ENCODE data around the gene MED23. TPM values are rescaled to one million over a fixed set of nuclear protein-coding genes. Genes with fewer than 3 reads are reported as not detected.

The MED23 gene
- total and polyA plus RNA-seq, 7 experiments from 2014 or later = 11.1 to 59.1 (median 50.1) TPM

DNA sequence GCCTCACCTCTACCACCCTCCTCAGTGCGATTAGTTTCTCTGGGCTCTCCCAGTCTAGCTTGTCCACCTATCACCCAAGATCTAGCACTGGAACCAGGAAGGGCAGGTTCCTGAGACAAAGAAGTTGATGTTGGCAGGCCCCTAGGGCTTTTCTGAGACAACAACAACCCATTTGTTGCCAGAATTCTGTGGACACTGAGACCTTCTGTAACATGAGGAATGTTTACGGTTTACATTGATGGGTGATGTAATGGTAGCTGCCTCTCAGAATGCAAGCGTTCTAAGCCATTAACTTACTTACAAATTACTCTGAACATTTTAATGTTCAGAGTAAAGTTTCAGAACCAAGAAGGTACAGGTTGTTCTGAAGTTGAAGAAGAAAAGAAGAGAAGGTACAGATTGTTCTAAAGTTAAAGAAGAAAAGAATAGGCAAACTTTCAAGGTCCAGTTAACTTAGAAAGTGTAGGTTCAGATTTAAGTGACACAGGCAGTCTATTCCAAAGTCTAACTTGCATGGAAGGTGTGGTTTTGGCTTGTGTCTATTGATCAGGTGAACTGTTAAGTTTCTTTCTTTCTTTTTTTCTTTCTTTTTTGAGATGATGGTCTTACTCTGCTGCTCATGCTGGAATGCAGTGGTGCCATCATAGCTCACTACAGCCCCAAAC is 3.7 kb upstream of the MED23 start:
- H3K4me3 Mint-ChIP-seq = peak overlapping the region in 1 of 10 donors; percentile 29
- no peaks in the 10 kb centered on the region for H3K27me3 ChIP-seq (ENCODE audit: control insufficient read depth in 2 of 2, insufficient read depth in 2 of 2, low read length in 2 of 2)
- intact Hi-C loops (cut with micrococcal nuclease) = no loop called here

DNA sequence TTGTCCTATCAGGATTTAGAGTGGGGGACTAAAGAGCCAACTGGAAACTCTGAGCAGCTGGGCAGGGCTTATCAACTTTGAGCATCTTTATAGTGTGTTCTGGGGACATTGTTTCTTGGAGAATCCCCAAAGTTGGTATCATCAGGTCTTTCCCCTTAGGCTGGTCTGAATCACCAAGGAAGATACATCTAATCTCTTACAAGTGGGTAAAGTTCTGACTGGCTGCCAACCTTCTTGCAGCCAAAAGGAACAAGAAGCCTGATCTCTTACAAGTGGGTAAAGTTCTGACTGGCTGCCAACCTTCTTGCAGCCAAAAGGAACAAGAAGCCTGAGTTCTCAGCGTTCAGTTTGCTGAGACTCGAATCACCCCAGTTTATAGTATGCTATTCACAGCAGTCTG is 1.6 kb upstream of the MED23 start:
- no peaks in the 10 kb centered on the region for H3K27me3 ChIP-seq (ENCODE audit: control insufficient read depth in 2 of 2, insufficient read depth in 2 of 2, low read length in 2 of 2)
- ChIA-PET POLR2A (interaction anchor here (1.6 kb wide), 1 partner anchor 97 kb away, joined by 5 read pairs; no protein-coding TSS in a partner anchor), CTCF (interaction anchor here (1.4 to 3.9 kb wide), 2 partner anchors 110 to 744 kb away, joined by 10 to 29 read pairs; no protein-coding TSS in a partner anchor)
- intact Hi-C loops (cut with micrococcal nuclease) = loop anchor here (2.0 to 5.0 kb wide), 12 partner anchors 111 to 1882 kb away; partner anchors contain the start of genes AKAP7 (in 1 of the 2), EPB41L2 (in 1 of the 2), L3MBTL3 (in 1 of the 2) and RPS12 (in 1 of the 2)
- Mint-ChIP-seq H3K9me3 (no peaks in the 10 kb centered on the region), H3K27me3 (peaks cover 0 to 5% (median 0%) of the 10 kb centered on the region in 5 donors), H3K4me3 (peak overlapping the region in 6 of 10 donors; percentile 95 to 99 (median 98)), H3K27ac (peak overlapping the region in 7 of 9 donors; percentile 5 to 95 (median 93)), H3K4me1 (peaks cover 16 to 49% (median 42%) of the 10 kb centered on the region in 7 donors), H3K36me3 (peaks cover 0 to 6% (median 2%) of the 10 kb centered on the region in 5 donors)
- H3K27ac ChIP-seq (ENCODE audit: low read depth, low read length) = no peak overlapping the region
- H3K36me3 ChIP-seq (ENCODE audit: control insufficient read depth in 2 of 3, insufficient read depth in 3 of 3, low read length in 3 of 3) = peaks cover 0 to 10% (median 2%) of the 10 kb centered on the region in 3 experiments
- peaks cover 16 to 18% of the 10 kb centered on the region in 2 donors for H3K4me1 ChIP-seq (ENCODE audit: control insufficient read depth in 2 of 2, insufficient read depth in 2 of 2, low read length in 2 of 2)
- DNase-seq (no peak), ATAC-seq (no peak)
- no peaks in the 10 kb centered on the region for H3K9me3 ChIP-seq (ENCODE audit: control insufficient read depth in 2 of 3, low read length in 3 of 3)
- no peak overlapping the region for H3K4me3 ChIP-seq (ENCODE audit: low read length)

More for the DNA sequence above, 3.7 kb upstream of the MED23 start:
- peaks cover 11 to 15% of the 10 kb centered on the region in 2 donors for H3K4me1 ChIP-seq (ENCODE audit: control insufficient read depth in 2 of 2, insufficient read depth in 2 of 2, low read length in 2 of 2)
- POLR2A ChIA-PET = no interaction called here
- Mint-ChIP-seq H3K9me3 (no peaks in the 10 kb centered on the region), H3K36me3 (peaks cover 0 to 4% (median 0%) of the 10 kb centered on the region in 5 donors), H3K27me3 (peaks cover 0 to 5% (median 0%) of the 10 kb centered on the region in 5 donors), H3K4me1 (peaks cover 14 to 39% (median 34%) of the 10 kb centered on the region in 7 donors), H3K27ac (peak overlapping the region in 2 of 9 donors; percentile 34 to 36)
- no peaks in the 10 kb centered on the region for H3K9me3 ChIP-seq (ENCODE audit: control insufficient read depth in 2 of 3, low read length in 3 of 3)
- DNase-seq (no peak), ATAC-seq (no peak)
- H3K36me3 ChIP-seq (ENCODE audit: control insufficient read depth in 2 of 3, insufficient read depth in 3 of 3, low read length in 3 of 3) = peaks cover 0 to 4% (median 0%) of the 10 kb centered on the region in 3 experiments
- CTCF ChIA-PET = interaction anchor here (0.6 to 1.3 kb wide), 4 partner anchors 98 to 576 kb away, joined by 3 to 4 read pairs (median 3); no protein-coding TSS in a partner anchor
- H3K4me3 ChIP-seq (ENCODE audit: low read length) = no peak overlapping the region
- no peak overlapping the region for H3K27ac ChIP-seq (ENCODE audit: low read depth, low read length)

DNA sequence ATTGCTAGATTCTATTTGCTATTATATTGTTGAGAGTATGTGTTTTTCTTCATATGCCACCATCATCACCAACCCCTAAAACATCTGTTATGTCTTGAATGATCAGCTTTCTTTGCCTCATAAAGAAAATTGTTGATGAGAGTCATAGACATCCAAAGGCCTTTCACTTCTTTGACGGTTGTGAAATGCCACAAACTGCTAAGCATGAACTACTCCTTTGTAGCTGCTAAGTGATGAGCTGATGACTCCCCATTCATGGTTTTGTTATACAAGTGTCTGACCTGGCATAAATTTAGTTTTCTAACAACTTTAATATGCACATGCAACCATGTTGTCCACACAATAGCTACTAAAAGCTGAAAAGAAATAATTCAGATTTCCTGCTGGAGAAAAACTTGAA is 684 bp upstream of the MED23 start:
- no peaks in the 10 kb centered on the region for H3K9me3 Mint-ChIP-seq
- peak overlapping the region; percentile 68 to 95 (median 94) for H3K27ac Mint-ChIP-seq
- H3K36me3 ChIP-seq (ENCODE audit: control insufficient read depth in 2 of 3, insufficient read depth in 3 of 3, low read length in 3 of 3) = peaks cover 3 to 18% (median 10%) of the 10 kb centered on the region in 3 experiments
- peaks cover 0 to 9% (median 2%) of the 10 kb centered on the region in 5 donors for H3K36me3 Mint-ChIP-seq
- peak overlapping the region; percentile 75 for H3K27ac ChIP-seq (ENCODE audit: low read depth, low read length)
- H3K4me3 Mint-ChIP-seq = peak overlapping the region; percentile 95 to 100 (median 98)
- ChIA-PET POLR2A (interaction anchor here (1.1 to 1.9 kb wide), 5 partner anchors 10 to 453 kb away, joined by 3 to 10 read pairs (median 5); no protein-coding TSS in a partner anchor), CTCF (interaction anchor here (0.8 to 3.9 kb wide), 19 partner anchors 8 to 1528 kb away, joined by 3 to 29 read pairs (median 4); partner anchors contain the start of genes AKAP7 and ENPP3)
- no peaks in the 10 kb centered on the region for H3K27me3 ChIP-seq (ENCODE audit: control insufficient read depth in 2 of 2, insufficient read depth in 2 of 2, low read length in 2 of 2)
- H3K4me1 ChIP-seq (ENCODE audit: control insufficient read depth in 2 of 2, insufficient read depth in 2 of 2, low read length in 2 of 2) = peaks cover 16 to 18% of the 10 kb centered on the region in 2 donors
- no peaks in the 10 kb centered on the region for H3K9me3 ChIP-seq (ENCODE audit: control insufficient read depth in 2 of 3, low read length in 3 of 3)
- DNase-seq = peak in 2 of 9 donors; percentile 5 to 8
- peaks cover 0 to 5% (median 0%) of the 10 kb centered on the region in 5 donors for H3K27me3 Mint-ChIP-seq
- H3K4me3 ChIP-seq (ENCODE audit: low read length) = peak overlapping the region; percentile 92
- intact Hi-C loops (cut with micrococcal nuclease) = loop anchor here (1.0 to 5.0 kb wide), 22 partner anchors 94 to 1881 kb away; partner anchors contain the start of genes AKAP7 (in 2 of the 2), EPB41L2 (in 2 of the 2), L3MBTL3 (in 1 of the 2) and RPS12 (in 1 of the 2)
- ATAC-seq = no peak
- H3K4me1 Mint-ChIP-seq = peaks cover 16 to 49% (median 43%) of the 10 kb centered on the region in 7 donors

DNA sequence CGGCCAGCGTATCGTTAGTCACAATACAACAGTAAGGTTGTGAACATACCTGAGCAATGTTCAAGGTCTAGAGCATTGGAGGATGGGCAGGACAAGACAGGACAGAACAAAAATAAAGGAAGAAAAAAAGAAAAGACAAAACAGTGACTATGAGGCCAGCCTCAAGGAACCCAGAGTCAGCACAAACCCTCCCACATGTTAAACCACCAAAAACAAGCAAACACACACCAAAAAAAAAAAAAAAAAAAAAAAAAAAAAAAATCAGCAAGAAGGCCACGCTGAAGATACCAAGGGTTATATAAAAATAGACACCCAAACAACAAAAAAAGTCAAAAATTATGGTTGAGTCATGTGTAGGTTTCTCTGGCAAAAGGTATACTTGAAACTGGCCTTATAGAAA is 12.8 kb downstream of the MED23 start:
- ChIA-PET CTCF (no interaction called here), POLR2A (no interaction called here)
- Histone ChIP-seq H3K4me1 (ENCODE audit: control insufficient read depth in 2 of 2, insufficient read depth in 2 of 2, low read length in 2 of 2) (no peaks in the 10 kb centered on the region), H3K36me3 (ENCODE audit: control insufficient read depth in 2 of 3, insufficient read depth in 3 of 3, low read length in 3 of 3) (peaks cover 31 to 84% (median 35%) of the 10 kb centered on the region in 3 experiments), H3K9me3 (ENCODE audit: control insufficient read depth in 2 of 3, low read length in 3 of 3) (no peaks in the 10 kb centered on the region), H3K27me3 (ENCODE audit: control insufficient read depth in 2 of 2, insufficient read depth in 2 of 2, low read length in 2 of 2) (no peaks in the 10 kb centered on the region), H3K27ac (ENCODE audit: low read depth, low read length) (no peak overlapping the region), H3K4me3 (ENCODE audit: low read length) (no peak overlapping the region)
- Mint-ChIP-seq H3K9me3 (no peaks in the 10 kb centered on the region), H3K27me3 (no peaks in the 10 kb centered on the region), H3K4me1 (peaks cover 0 to 8% (median 2%) of the 10 kb centered on the region in 7 donors), H3K4me3 (no peak overlapping the region), H3K27ac (peak overlapping the region in 1 of 9 donors; percentile 23), H3K36me3 (peaks cover 3 to 40% (median 18%) of the 10 kb centered on the region in 5 donors)
- ATAC-seq (no peak), DNase-seq (no peak)
- intact Hi-C loops (cut with micrococcal nuclease) = no loop called here

DNA sequence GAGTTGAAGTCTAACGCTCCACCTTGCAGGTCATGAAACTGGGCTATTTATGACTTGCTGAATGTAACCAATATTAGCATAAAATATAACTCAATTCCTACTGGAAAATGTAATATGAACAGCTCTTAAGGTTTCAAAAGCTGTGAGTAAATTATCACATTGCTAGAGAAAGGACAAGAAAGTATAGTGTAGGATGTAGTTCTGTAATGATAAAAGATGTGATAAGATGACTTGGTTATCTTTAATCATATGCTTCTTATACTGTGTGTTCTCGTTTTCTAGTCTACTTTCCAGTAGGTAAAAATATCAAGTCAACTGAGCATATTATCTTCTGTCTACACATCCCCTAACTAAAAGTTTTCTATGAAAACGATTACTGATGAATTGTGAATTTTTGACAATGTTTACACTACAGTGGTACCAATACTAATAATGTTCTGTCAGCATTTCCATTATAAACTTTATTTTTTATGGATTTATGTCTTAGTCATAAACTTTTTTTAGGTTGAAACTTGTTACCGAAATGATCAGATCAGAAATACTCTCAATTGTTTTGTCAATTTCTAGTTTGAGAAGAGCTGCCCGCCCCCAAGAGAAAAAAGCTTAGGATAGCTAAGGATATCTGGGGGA is 14.6 kb downstream of the MED23 start:
- H3K9me3 ChIP-seq (ENCODE audit: control insufficient read depth in 2 of 3, low read length in 3 of 3) = no peaks in the 10 kb centered on the region
- H3K4me3 Mint-ChIP-seq = no peak overlapping the region
- H3K27me3 Mint-ChIP-seq = no peaks in the 10 kb centered on the region
- no peaks in the 10 kb centered on the region for H3K4me1 ChIP-seq (ENCODE audit: control insufficient read depth in 2 of 2, insufficient read depth in 2 of 2, low read length in 2 of 2)
- DNase-seq = no peak
- no peak overlapping the region for H3K27ac ChIP-seq (ENCODE audit: low read depth, low read length)
- intact Hi-C loops (cut with micrococcal nuclease) = no loop called here
- H3K36me3 Mint-ChIP-seq = peaks cover 10 to 45% (median 19%) of the 10 kb centered on the region in 5 donors
- ChIA-PET POLR2A (no interaction called here), CTCF (interaction anchor here (0.8 kb wide), 1 partner anchor 22 kb away, joined by 4 read pairs; no protein-coding TSS in a partner anchor)
- no peaks in the 10 kb centered on the region for H3K27me3 ChIP-seq (ENCODE audit: control insufficient read depth in 2 of 2, insufficient read depth in 2 of 2, low read length in 2 of 2)
- peaks cover 32 to 82% (median 37%) of the 10 kb centered on the region in 3 experiments for H3K36me3 ChIP-seq (ENCODE audit: control insufficient read depth in 2 of 3, insufficient read depth in 3 of 3, low read length in 3 of 3)
- no peak for ATAC-seq
- peaks cover 0 to 14% (median 6%) of the 10 kb centered on the region in 7 donors for H3K4me1 Mint-ChIP-seq
- H3K9me3 Mint-ChIP-seq = no peaks in the 10 kb centered on the region
- no peak overlapping the region for H3K4me3 ChIP-seq (ENCODE audit: low read length)
- no peak overlapping the region for H3K27ac Mint-ChIP-seq

DNA sequence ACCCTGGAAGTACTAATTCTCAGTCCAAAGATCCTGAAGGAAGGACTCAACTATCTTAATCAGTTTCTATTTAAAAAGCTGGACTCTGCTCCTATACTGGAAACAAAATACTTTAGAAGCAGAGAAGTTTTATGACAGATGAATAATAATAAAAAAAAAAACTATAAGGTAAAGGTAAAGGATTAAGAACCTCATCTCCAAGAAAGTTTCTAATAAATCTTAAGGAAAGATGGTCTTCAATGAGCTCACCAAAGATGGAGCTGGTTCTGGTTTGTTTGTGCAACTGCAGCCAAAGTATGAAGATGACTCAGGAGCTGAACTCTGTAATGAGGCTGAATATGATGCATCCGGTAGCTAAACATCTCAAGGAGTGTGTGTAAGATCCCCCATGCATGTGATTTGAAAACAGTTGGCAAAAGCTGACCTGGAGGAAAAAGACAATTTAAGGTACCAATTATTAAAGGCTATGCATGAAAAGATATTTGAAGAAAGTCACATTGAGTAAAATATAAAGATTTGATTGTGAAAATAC is 25.2 kb downstream of the MED23 start:
- Mint-ChIP-seq H3K4me1 (peaks cover 0 to 2% (median 0%) of the 10 kb centered on the region in 7 donors), H3K9me3 (no peaks in the 10 kb centered on the region), H3K4me3 (no peak overlapping the region), H3K36me3 (peaks cover 3 to 51% (median 35%) of the 10 kb centered on the region in 5 donors), H3K27ac (peak overlapping the region in 1 of 9 donors; percentile 3), H3K27me3 (no peaks in the 10 kb centered on the region)
- DNase-seq = no peak
- Histone ChIP-seq H3K27me3 (ENCODE audit: control insufficient read depth in 2 of 2, insufficient read depth in 2 of 2, low read length in 2 of 2) (no peaks in the 10 kb centered on the region), H3K27ac (ENCODE audit: low read depth, low read length) (no peak overlapping the region), H3K9me3 (ENCODE audit: control insufficient read depth in 2 of 3, low read length in 3 of 3) (no peaks in the 10 kb centered on the region), H3K36me3 (ENCODE audit: control insufficient read depth in 2 of 3, insufficient read depth in 3 of 3, low read length in 3 of 3) (peaks cover 15 to 68% (median 37%) of the 10 kb centered on the region in 3 experiments), H3K4me1 (ENCODE audit: control insufficient read depth in 2 of 2, insufficient read depth in 2 of 2, low read length in 2 of 2) (no peaks in the 10 kb centered on the region), H3K4me3 (ENCODE audit: low read length) (no peak overlapping the region)
- ChIA-PET CTCF (no interaction called here), POLR2A (interaction anchor here (0.6 kb wide), 2 partner anchors 21 to 25 kb away, joined by 3 read pairs; no protein-coding TSS in a partner anchor)
- intact Hi-C loops (cut with micrococcal nuclease) = no loop called here
- no peak for ATAC-seq

Data from naive thymus-derived CD4-positive, alpha-beta T cell (primary cell).